Suprapubic skin (tissue), 4 donors: ENCODE measurements around the gene CELA1. TPM values are rescaled to one million over a fixed set of nuclear protein-coding genes. Genes with fewer than 3 reads are reported as not detected.

Source experiments
- total RNA-seq, 4 donors: library from RNA; depleted of rRNA; stranded (reverse); fragments of >200 nt; gene quantifications; one replicate each; pipeline ENCODE4 v1.1.0, GENCODE V29; 2016

Gene CELA1
- total RNA-seq, 4 donors from 2014 or later, result not detected

Other genes with a start within 250 kb of the CELA1 start
- 10 to 100 TPM; 15.0 to 24.2 (median 18.8) TPM for gene TFCP2, start 173.5 kb downstream of the CELA1 start, total RNA-seq
- gene POU6F1, start 128.6 kb downstream of the CELA1 start, total RNA-seq, result 10 to 100 TPM in 2 of 4 donors, 1 to 10 TPM in 2; 9.4 to 36.5 (median 13.6) TPM
- gene DAZAP2, start 107.9 kb downstream of the CELA1 start, total RNA-seq, result 100 to 1,000 TPM; 232 to 396 (median 260) TPM
- gene SMAGP, start 76.3 kb downstream of the CELA1 start, total RNA-seq, result 10 to 100 TPM; 31.6 to 68.7 (median 46.8) TPM
- gene BIN2, start 22.5 kb downstream of the CELA1 start, total RNA-seq, result 1 to 10 TPM in 2 of 4 donors, under 1 TPM in 2; 0.68 to 1.9 (median 1.3) TPM
- 10 to 100 TPM in 1 of 4 donors, 1 to 10 TPM in 3; 2.0 to 33.8 (median 8.8) TPM for gene GALNT6, start 44.7 kb upstream of the CELA1 start, total RNA-seq
- 1 to 10 TPM in 2 of 4 donors, not detected in 2; 1.1 to 2.2 TPM for gene SLC4A8, start 78.2 kb upstream of the CELA1 start, total RNA-seq
- under 1 TPM; 0.08 to 0.62 (median 0.58) TPM for gene SCN8A, start 244.6 kb upstream of the CELA1 start, total RNA-seq